ENCODE data around the gene NPPB. TPM values are rescaled to one million over a fixed set of nuclear protein-coding genes. Genes with fewer than 3 reads are reported as not detected.
"Not testable (repeated sequence)": the region's sequence is repeated elsewhere in the genome, so short reads cannot be mapped to it uniquely, and the experiment has no call there.

Gene NPPB
- 0.89 TPM for polyA plus RNA-seq (2013, experiment 1 of 4)
- polyA plus RNA-seq (2013, experiment 2 of 4): 1.4 TPM
- polyA plus RNA-seq (2013, experiment 3 of 4): 2.4 TPM
- polyA plus RNA-seq (2013, experiment 4 of 4): 1.4 TPM

GRCh38 chr1:11858613-11858967 lies at the start of gene NPPB:
Gene NPPB, minus strand, starts transcription at chr1:11858945. Its CDS starts 112 bp downstream, at chr1:11858833.
- 25 to 27% methylated on average over 16 of the region's 16 CpGs for WGBS, 2 experiments
- no peaks in the 10 kb centered on the region for H3K36me3 ChIP-seq (ENCODE audit: control insufficient read depth, insufficient read depth, low read length)
- H3K9me3 ChIP-seq (ENCODE audit: control insufficient read depth, low read length): no peaks in the 10 kb centered on the region
- H3K27ac ChIP-seq (ENCODE audit: insufficient read depth, low read depth, low read length, poor library complexity, severe bottlenecking): no peak within 1 kb of the TSS
- peaks cover 39% of the 10 kb centered on the region for H3K27me3 ChIP-seq (ENCODE audit: control insufficient read depth, insufficient read depth, low read length, poor library complexity, severe bottlenecking)
- no peak within 1 kb of the TSS for H3K4me3 ChIP-seq (ENCODE audit: insufficient read depth, low read depth, low read length)
- peaks cover 6% of the 10 kb centered on the region for H3K4me1 ChIP-seq (ENCODE audit: control insufficient read depth, insufficient read depth, low read length)

DNA sequence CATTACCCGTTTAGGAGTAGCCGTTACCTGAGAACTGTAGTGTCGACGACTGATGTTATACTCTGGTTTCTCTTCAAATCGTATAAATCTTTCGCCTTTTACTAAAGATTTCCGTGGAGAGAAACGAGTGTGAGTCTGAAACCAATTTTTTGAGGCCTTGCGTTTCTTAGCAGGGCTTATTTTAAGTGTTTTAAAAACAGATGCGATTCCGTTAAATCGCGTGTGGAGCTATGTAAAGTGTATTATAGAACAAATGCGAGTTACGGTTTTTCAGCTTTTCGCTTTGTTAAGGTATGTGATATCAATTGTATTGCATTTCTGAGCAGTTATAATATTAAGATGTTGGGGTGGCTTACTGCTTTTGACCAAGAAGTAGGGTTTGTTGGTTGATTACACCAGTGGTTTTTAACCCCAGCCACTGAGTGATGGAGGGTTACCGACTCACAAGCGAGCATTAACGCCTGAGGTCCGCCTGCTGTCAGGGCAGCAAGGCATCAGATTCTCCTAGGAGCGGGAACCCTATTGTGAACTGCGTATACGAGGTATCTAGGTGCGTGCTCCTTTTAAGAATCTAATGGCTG lies 49.4 kb upstream of the NPPB start:
- H3K27me3 ChIP-seq (ENCODE audit: control insufficient read depth, insufficient read depth, low read length, poor library complexity, severe bottlenecking): no peaks in the 10 kb centered on the region
- peak overlapping the region; percentile 100 for H3K27ac ChIP-seq (ENCODE audit: insufficient read depth, low read depth, low read length, poor library complexity, severe bottlenecking)
- no peaks in the 10 kb centered on the region for H3K36me3 ChIP-seq (ENCODE audit: control insufficient read depth, insufficient read depth, low read length)
- peaks cover 4% of the 10 kb centered on the region for H3K4me1 ChIP-seq (ENCODE audit: control insufficient read depth, insufficient read depth, low read length)
- peak overlapping the region; percentile 50 for H3K4me3 ChIP-seq (ENCODE audit: insufficient read depth, low read depth, low read length)
- WGBS, 2 experiments: 0 to 1% methylated on average over 24 of the region's 24 CpGs
- no peaks in the 10 kb centered on the region for H3K9me3 ChIP-seq (ENCODE audit: control insufficient read depth, low read length)

DNA sequence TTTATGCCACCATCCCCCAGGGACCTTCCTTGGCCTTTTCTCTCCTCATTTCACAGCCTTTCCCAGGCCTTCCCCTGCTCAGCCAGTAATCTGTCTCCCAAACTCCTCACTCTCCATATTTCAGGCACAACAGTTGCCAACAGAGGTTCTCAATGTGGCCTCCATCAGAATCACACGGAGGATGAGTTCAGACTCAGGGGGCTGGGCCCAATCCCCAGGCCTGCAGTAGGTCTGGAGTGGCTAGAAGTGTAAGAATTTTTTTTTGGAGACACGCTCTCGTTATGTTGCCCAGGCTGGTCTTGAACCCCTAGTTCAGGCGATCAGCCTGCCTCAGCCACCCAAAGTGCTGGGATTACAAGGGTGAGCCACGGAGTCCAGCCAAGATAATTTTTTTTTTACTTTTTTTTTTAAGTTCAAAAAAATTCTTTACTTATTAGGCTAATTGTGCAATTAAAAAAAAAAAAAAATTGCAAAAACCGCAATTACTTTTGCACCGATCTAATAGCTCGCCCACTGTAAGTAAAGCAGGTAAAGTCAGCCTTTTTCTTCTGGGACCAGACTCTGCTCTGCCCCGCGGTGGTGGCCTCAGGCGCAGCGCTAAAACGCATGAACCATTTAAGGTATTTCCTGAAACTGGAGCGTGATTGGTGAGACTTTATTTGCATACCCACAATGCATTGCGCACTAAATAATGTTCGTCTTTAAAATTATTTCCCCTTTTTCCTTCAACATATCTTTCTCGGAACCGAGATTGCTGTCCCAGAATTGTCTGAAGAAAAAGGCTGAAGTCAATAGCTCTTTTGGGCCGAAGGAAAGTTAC lies 48.7 kb upstream of the NPPB start:
- H3K27me3 ChIP-seq (ENCODE audit: control insufficient read depth, insufficient read depth, low read length, poor library complexity, severe bottlenecking): no peaks in the 10 kb centered on the region
- 19 to 21% methylated on average over 18 to 19 of the region's 19 CpGs for WGBS, 2 experiments
- peaks cover 4% of the 10 kb centered on the region for H3K4me1 ChIP-seq (ENCODE audit: control insufficient read depth, insufficient read depth, low read length)
- no peaks in the 10 kb centered on the region for H3K36me3 ChIP-seq (ENCODE audit: control insufficient read depth, insufficient read depth, low read length)
- peak overlapping the region; percentile 100 for H3K27ac ChIP-seq (ENCODE audit: insufficient read depth, low read depth, low read length, poor library complexity, severe bottlenecking)
- H3K9me3 ChIP-seq (ENCODE audit: control insufficient read depth, low read length): no peaks in the 10 kb centered on the region
- H3K4me3 ChIP-seq (ENCODE audit: insufficient read depth, low read depth, low read length): peak overlapping the region; percentile 50

DNA sequence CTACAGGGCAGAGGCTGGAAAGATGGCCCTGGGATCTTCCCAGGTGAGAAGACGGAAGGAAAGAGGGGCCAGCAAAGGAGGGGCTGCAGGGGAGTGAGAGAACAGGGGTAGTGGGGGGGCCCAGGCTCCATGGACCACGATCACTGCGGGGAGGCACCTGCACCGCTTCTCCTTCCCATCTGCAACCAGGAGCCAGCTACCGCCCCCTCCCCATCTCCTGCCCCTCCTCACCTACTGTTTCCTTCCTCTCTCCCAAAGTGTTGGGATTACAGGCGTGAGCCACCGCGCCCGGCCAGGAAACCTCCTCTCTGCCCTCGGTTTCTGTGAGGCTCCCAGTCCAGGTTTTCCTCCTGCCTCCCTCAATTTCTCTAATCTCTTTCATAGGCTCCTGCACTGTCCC lies 48.1 kb upstream of the NPPB start:
- Histone ChIP-seq H3K36me3 (ENCODE audit: control insufficient read depth, insufficient read depth, low read length) (no peaks in the 10 kb centered on the region), H3K4me3 (ENCODE audit: insufficient read depth, low read depth, low read length) (no peak overlapping the region), H3K4me1 (ENCODE audit: control insufficient read depth, insufficient read depth, low read length) (peaks cover 4% of the 10 kb centered on the region), H3K27ac (ENCODE audit: insufficient read depth, low read depth, low read length, poor library complexity, severe bottlenecking) (no peak overlapping the region), H3K27me3 (ENCODE audit: control insufficient read depth, insufficient read depth, low read length, poor library complexity, severe bottlenecking) (no peaks in the 10 kb centered on the region), H3K9me3 (ENCODE audit: control insufficient read depth, low read length) (no peaks in the 10 kb centered on the region)
- 77 to 80% methylated on average over 10 of the region's 10 CpGs for WGBS, 2 experiments

DNA sequence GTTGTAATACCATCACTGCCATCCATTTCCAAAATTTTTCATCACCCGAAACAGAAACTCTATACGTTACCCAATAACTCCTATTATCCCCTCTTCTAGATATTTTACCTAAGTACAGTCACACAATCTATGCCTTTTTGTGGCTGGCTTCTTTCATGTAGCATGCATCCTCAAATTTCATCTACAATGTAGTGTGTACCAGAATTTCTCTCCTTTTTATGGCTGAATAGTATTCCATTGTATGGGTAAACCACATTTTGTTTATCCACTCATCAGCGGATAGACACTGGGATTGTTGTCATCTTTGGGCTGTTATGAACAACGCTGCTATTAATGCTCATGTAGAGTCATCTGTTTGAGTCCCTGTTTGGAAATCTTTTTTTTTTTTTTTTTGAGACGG lies 46.2 kb upstream of the NPPB start:
- Histone ChIP-seq H3K36me3 (ENCODE audit: control insufficient read depth, insufficient read depth, low read length) (no peaks in the 10 kb centered on the region), H3K27me3 (ENCODE audit: control insufficient read depth, insufficient read depth, low read length, poor library complexity, severe bottlenecking) (no peaks in the 10 kb centered on the region), H3K4me3 (ENCODE audit: insufficient read depth, low read depth, low read length) (no peak overlapping the region), H3K4me1 (ENCODE audit: control insufficient read depth, insufficient read depth, low read length) (peaks cover 4% of the 10 kb centered on the region), H3K27ac (ENCODE audit: insufficient read depth, low read depth, low read length, poor library complexity, severe bottlenecking) (no peak overlapping the region), H3K9me3 (ENCODE audit: control insufficient read depth, low read length) (no peaks in the 10 kb centered on the region)
- 91 to 92% methylated on average over 5 of the region's 5 CpGs for WGBS, 2 experiments

- not testable (repeated sequence) for H3K4me1 ChIP-seq (ENCODE audit: control insufficient read depth, insufficient read depth, low read length); H3K27ac ChIP-seq (ENCODE audit: insufficient read depth, low read depth, low read length, poor library complexity, severe bottlenecking); H3K27me3 ChIP-seq (ENCODE audit: control insufficient read depth, insufficient read depth, low read length, poor library complexity, severe bottlenecking); H3K9me3 ChIP-seq (ENCODE audit: control insufficient read depth, low read length); H3K4me3 ChIP-seq (ENCODE audit: insufficient read depth, low read depth, low read length); H3K36me3 ChIP-seq (ENCODE audit: control insufficient read depth, insufficient read depth, low read length)
- WGBS, 2 experiments: 92 to 95% methylated on average over 5 of the region's 5 CpGs
These were observed 45.4 kb upstream of the NPPB start for GRCh38 chr1:11904156-11904555.

DNA sequence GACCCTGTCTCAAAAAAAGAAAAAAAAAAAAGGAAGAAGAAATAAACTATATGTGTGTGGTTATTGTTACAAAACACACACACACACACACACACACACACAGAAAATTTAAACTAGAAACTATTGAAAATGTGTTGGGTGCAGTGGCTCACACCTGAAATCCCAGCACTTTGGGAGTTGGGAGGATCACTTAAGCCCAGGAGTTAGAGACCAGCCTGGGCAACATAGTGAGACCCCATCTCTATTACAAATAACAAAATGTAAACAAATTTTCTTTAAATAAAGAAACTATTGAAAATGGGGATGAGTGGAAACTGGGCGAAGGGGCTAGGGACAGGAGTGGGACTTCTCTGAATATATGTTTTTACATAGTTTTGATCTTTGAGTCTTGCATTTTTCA lies 44.5 kb upstream of the NPPB start:
- Histone ChIP-seq H3K4me1 (ENCODE audit: control insufficient read depth, insufficient read depth, low read length) (peaks cover 4% of the 10 kb centered on the region), H3K4me3 (ENCODE audit: insufficient read depth, low read depth, low read length) (no peak overlapping the region), H3K27me3 (ENCODE audit: control insufficient read depth, insufficient read depth, low read length, poor library complexity, severe bottlenecking) (peaks cover 15% of the 10 kb centered on the region), H3K36me3 (ENCODE audit: control insufficient read depth, insufficient read depth, low read length) (no peaks in the 10 kb centered on the region), H3K9me3 (ENCODE audit: control insufficient read depth, low read length) (no peaks in the 10 kb centered on the region), H3K27ac (ENCODE audit: insufficient read depth, low read depth, low read length, poor library complexity, severe bottlenecking) (no peak overlapping the region)
- whole genome bisulfite sequencing, 2 experiments: 92 to 100% methylated on average over 1 of the region's 1 CpG

DNA sequence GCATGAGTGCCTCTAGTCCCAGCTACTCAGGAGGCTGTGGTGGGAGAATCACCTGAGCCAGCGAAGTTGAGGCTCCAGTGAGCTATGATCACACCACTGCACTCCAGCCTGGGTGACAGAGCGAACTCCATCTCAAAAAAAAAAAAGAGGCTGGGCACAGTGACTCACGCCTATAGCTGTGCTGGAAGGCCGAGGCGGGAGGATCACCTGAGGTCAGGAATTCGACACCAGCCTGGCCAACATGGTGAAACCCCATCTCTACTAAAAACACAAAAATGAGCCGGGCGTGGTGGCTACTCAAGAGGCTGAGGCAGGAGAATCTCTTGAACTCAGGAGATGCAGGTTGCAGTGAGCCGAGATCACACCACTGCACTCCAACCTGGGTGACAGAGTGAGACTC lies 42.7 kb upstream of the NPPB start:
- H3K4me1 ChIP-seq (ENCODE audit: control insufficient read depth, insufficient read depth, low read length); H3K27ac ChIP-seq (ENCODE audit: insufficient read depth, low read depth, low read length, poor library complexity, severe bottlenecking); H3K9me3 ChIP-seq (ENCODE audit: control insufficient read depth, low read length); H3K4me3 ChIP-seq (ENCODE audit: insufficient read depth, low read depth, low read length); H3K36me3 ChIP-seq (ENCODE audit: control insufficient read depth, insufficient read depth, low read length): not testable (repeated sequence)
- WGBS, 2 experiments: 74 to 82% methylated on average over 9 of the region's 9 CpGs
- H3K27me3 ChIP-seq (ENCODE audit: control insufficient read depth, insufficient read depth, low read length, poor library complexity, severe bottlenecking): peaks cover 15% of the 10 kb centered on the region

- WGBS, 2 experiments: 35% methylated on average over 26 of the region's 26 CpGs
- H3K36me3 ChIP-seq (ENCODE audit: control insufficient read depth, insufficient read depth, low read length): no peaks in the 10 kb centered on the region
- H3K4me3 ChIP-seq (ENCODE audit: insufficient read depth, low read depth, low read length): no peak overlapping the region
- no peaks in the 10 kb centered on the region for H3K4me1 ChIP-seq (ENCODE audit: control insufficient read depth, insufficient read depth, low read length)
- no peaks in the 10 kb centered on the region for H3K9me3 ChIP-seq (ENCODE audit: control insufficient read depth, low read length)
- no peak overlapping the region for H3K27ac ChIP-seq (ENCODE audit: insufficient read depth, low read depth, low read length, poor library complexity, severe bottlenecking)
- peaks cover 15% of the 10 kb centered on the region for H3K27me3 ChIP-seq (ENCODE audit: control insufficient read depth, insufficient read depth, low read length, poor library complexity, severe bottlenecking)
These were observed 40.2 kb upstream of the NPPB start for GRCh38 chr1:11898831-11899467.

GRCh38 chr1:11898086-11898785 lies 39.5 kb upstream of the NPPB start:
- no peak overlapping the region for H3K4me3 ChIP-seq (ENCODE audit: insufficient read depth, low read depth, low read length)
- H3K27ac ChIP-seq (ENCODE audit: insufficient read depth, low read depth, low read length, poor library complexity, severe bottlenecking): no peak overlapping the region
- 72% methylated on average over 38 of the region's 38 CpGs for WGBS, 2 experiments
- no peaks in the 10 kb centered on the region for H3K4me1 ChIP-seq (ENCODE audit: control insufficient read depth, insufficient read depth, low read length)
- H3K36me3 ChIP-seq (ENCODE audit: control insufficient read depth, insufficient read depth, low read length): no peaks in the 10 kb centered on the region
- H3K27me3 ChIP-seq (ENCODE audit: control insufficient read depth, insufficient read depth, low read length, poor library complexity, severe bottlenecking): peaks cover 15% of the 10 kb centered on the region
- H3K9me3 ChIP-seq (ENCODE audit: control insufficient read depth, low read length): no peaks in the 10 kb centered on the region
